AG09309 (cell line): ENCODE data around the gene PACS2.

ENCODE experiments used
- DNase-seq: peaks from one replicate; pipeline ENCODE4 v3.0.0-alpha.2; 2010; ENCODE audit warnings: low read depth
- H3K4me3 ChIP-seq: 2 replicates; pipeline ENCODE4 v1.5.1; 2011; ENCODE audit warnings: mild to moderate bottlenecking, low read depth, low read length, moderate library complexity; ENCODE audit not compliant: control insufficient read depth
- CTCF ChIP-seq: IDR thresholded peaks from 2 replicates; pipeline ENCODE4 v1.5.1; 2011; ENCODE audit warnings: mild to moderate bottlenecking, low read depth, low read length, inconsistent platforms; ENCODE audit not compliant: insufficient read depth, control insufficient read depth; ENCODE audit errors: missing control alignments

PACS2 gene

GRCh38 chr14:105351920-105352851 lies 37.6 kb downstream of the PACS2 start:
- H3K4me3 ChIP-seq: no peak overlapping the region
- peak; percentile 83 for TF ChIP-seq CTCF
- DNase-seq: peak; percentile 53

- DNase-seq: no peak
- no peak overlapping the region for H3K4me3 ChIP-seq
- TF ChIP-seq CTCF: no peak
Observed at GRCh38 chr14:105353136-105353535, 38.6 kb downstream of the PACS2 start.

GRCh38 chr14:105354541-105354940 lies 40.0 kb downstream of the PACS2 start:
- no peak overlapping the region for H3K4me3 ChIP-seq
- no peak for DNase-seq
- no peak for TF ChIP-seq CTCF

DNA sequence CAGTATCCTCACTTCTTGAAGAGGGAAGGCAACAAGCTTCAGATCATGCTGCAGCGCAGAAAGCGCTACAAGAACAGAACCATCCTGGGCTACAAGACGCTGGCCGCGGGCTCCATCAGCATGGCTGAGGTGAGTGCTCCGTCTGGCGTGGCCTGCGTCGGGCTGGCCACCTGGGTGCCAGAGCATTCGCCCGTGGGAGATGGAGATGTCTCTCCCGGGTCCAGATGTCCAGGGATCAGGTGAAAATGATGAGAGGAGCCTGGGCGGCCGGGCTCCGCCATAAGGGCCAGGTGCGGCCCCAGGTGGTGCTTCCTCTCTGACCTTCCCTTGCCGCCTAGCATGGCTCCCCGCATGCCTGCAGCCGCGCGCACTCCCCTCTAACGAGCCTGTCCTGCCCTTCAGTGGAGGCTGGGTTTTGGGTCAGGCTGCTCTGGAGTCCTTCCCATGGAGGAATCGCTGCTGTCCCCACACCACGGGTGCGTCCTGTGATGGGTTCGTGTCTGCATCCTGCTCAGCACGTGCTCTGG lies 40.6 kb downstream of the PACS2 start:
- H3K4me3 ChIP-seq: no peak overlapping the region
- no peak for TF ChIP-seq CTCF
- DNase-seq: no peak

GRCh38 chr14:105355850-105356604 lies 41.5 kb downstream of the PACS2 start:
- H3K4me3 ChIP-seq: no peak overlapping the region
- DNase-seq: no peak
- no peak for TF ChIP-seq CTCF

DNA sequence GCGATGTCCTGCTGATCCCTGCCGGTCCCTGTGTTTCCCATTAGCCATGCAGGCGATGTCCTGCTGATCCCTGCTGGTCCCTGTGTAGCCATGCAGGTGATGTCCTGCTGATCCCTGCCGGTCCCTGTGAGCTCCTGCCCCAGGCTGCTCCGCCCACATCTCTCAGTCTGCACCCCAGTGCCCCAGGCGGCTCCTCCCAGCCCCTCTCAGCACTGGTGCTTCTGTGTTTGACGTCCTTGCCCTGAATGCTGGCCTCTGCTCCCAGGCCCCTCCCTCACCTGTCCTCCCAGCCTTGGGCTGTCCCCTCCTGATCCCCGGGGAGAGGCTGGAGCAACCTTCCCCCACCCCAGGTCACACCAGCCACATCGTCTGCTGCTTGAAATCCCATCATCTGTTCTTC lies 42.4 kb downstream of the PACS2 start:
- DNase-seq: no peak
- H3K4me3 ChIP-seq: no peak overlapping the region
- no peak for TF ChIP-seq CTCF
